Measurements from ENCODE around the gene AOAH. TPM values are rescaled to one million over a fixed set of nuclear protein-coding genes. Genes with fewer than 3 reads are reported as not detected.
A peak's percentile ranks its signal among the peaks of the same experiment; 100 is the strongest.

AOAH gene
- total RNA-seq, 1 donor from 2014 or later = not detected

DNA sequence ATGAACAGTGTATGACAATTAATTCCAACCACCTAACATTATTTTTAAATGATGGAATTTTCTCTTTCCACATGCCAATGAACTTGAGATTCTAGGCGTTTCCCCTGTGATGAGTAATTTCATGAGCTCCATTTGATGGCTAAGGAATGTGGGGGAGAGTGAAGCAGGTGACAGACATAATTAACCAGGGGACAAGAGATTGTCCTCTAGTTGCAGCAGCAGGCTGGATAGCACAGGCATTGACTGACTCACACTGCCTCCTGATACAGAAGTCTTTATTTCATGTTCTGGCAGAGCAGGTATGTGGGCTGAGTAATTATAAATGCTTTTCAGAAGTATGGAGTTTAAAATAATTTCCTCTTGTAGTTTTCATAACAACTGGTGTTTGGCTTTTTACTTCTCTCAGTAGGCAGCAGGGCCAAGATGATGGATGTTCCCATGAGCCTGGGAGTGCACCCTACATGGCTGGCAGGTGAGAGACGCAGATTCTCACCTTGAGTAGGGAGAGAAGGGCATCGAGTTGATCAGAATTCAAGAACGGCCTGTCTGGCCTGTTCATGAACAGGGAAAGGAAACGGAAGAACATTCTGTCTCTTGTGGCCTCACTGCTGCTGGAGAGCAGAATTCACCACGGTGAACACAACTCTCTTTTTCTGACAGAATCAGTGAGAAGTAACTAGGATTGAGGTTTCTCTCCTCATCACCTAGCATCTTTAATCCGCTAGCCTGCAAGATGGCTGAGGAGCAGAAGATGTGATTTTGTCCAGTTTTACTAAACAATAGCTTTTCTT lies 118.8 kb downstream of the AOAH start:
- DNase-seq (ENCODE audit: low read depth, low spot score) = no peak
- Mint-ChIP-seq H3K27me3 (ENCODE audit: low read depth) (no peaks in the 10 kb centered on the region), H3K27ac (ENCODE audit: unreplicated experiment) (no peak overlapping the region), H3K4me3 (no peak overlapping the region), H3K9me3 (no peaks in the 10 kb centered on the region), H3K4me1 (peaks cover 35% of the 10 kb centered on the region), H3K36me3 (ENCODE audit: low read depth) (no peaks in the 10 kb centered on the region)
- TF ChIP-seq, protein P1, sequence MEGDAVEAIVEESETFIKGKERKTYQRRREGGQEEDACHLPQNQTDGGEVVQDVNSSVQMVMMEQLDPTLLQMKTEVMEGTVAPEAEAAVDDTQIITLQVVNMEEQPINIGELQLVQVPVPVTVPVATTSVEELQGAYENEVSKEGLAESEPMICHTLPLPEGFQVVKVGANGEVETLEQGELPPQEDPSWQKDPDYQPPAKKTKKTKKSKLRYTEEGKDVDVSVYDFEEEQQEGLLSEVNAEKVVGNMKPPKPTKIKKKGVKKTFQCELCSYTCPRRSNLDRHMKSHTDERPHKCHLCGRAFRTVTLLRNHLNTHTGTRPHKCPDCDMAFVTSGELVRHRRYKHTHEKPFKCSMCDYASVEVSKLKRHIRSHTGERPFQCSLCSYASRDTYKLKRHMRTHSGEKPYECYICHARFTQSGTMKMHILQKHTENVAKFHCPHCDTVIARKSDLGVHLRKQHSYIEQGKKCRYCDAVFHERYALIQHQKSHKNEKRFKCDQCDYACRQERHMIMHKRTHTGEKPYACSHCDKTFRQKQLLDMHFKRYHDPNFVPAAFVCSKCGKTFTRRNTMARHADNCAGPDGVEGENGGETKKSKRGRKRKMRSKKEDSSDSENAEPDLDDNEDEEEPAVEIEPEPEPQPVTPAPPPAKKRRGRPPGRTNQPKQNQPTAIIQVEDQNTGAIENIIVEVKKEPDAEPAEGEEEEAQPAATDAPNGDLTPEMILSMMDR (conservative IDR thresholded peaks at IDR 0.05) = no peak

DNA sequence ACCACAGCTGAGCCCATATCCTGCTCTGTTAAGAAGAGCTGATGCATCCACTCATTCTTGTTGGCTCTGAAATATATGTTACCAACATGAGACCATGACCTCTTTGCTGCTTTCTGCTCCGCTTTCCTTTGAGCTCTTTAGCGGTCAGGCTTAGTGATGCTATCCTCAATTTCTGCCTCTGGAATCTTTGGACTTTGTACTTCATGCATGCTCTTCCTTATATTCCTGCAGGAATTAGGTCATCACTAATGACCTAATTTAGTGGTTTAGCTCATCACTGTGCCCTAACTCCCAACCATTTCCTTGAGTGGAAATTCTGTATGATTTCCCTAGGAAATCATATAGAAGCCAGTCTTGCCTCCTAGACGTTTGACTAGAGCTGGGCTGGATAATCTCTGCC lies 119.5 kb downstream of the AOAH start:
- no peaks in the 10 kb centered on the region for H3K36me3 Mint-ChIP-seq (ENCODE audit: low read depth)
- no peak overlapping the region for H3K27ac Mint-ChIP-seq (ENCODE audit: unreplicated experiment)
- no peak overlapping the region for H3K4me3 Mint-ChIP-seq
- H3K9me3 Mint-ChIP-seq = no peaks in the 10 kb centered on the region
- TF ChIP-seq, protein P1 (conservative IDR thresholded peaks at IDR 0.05) = no peak
- no peaks in the 10 kb centered on the region for H3K27me3 Mint-ChIP-seq (ENCODE audit: low read depth)
- H3K4me1 Mint-ChIP-seq = peaks cover 35% of the 10 kb centered on the region
- DNase-seq (ENCODE audit: low read depth, low spot score) = no peak

DNA sequence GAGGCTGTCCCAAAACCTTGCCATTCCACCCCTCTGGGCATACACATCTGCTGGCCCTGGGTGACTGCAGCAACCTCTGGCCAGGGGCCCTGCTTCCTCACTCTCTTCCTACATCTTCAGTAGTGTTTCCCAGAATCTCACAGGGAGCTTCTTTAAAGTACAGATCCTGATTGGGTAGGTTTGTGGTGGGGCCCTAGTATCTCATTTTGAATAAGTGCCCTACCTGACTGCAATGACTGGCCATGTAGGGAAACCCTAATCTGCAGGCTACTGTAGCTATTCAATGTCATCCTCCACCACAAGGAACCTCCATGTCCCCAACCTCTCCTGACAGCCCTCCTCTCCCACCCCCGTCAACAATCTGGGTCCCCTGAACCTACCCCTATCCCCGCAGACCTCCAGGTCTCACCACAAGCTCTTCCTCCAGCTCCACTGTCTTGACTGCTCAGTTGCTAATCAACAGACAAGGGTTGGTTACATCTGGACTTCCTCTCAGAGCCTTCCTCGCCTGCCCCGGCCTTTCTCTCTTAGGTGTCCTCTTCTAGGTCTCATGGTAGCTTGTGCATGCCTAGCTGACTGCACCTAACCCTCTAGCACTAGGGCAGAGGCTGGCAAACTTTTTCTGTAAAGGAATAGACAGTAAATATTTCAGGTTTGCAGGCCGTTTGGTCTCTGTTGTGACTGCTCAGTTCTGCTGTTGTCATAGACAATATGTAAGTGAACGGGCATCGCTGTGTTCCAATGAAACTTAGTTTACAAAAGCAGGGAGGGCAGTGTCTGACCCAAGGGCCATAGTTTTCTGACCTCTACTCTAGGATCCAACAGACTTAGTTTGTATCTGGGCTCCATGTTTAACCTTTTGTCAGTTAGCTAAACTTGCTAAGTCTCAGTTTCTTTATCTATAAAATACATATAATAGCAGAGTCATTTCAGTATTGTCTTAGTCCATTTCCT lies 121.1 kb downstream of the AOAH start:
- Mint-ChIP-seq H3K4me1 (peaks cover 35% of the 10 kb centered on the region), H3K4me3 (no peak overlapping the region), H3K27me3 (ENCODE audit: low read depth) (no peaks in the 10 kb centered on the region), H3K36me3 (ENCODE audit: low read depth) (no peaks in the 10 kb centered on the region), H3K27ac (ENCODE audit: unreplicated experiment) (peak overlapping the region; percentile 55), H3K9me3 (no peaks in the 10 kb centered on the region)
- TF ChIP-seq, protein P1 (conservative IDR thresholded peaks at IDR 0.05) = no peak
- DNase-seq (ENCODE audit: low read depth, low spot score) = no peak

DNA sequence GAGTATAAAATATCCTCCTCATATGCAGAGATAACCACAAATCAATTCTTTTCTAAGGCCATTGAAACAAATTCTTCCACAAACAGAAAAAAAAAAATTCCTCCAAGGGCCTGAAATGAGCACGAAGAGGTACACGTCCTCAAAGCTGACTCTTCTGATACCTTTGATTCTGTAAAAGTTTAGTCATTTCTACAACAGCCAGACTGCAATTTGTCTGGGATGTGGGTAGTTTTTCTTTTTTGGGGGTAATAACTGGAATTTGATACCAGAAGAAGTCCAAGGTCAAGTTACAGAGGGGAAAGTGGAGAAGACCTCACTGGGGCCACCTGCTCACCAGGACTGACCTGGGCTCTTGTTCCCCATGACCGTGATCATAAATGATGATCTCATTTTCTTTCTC lies 121.8 kb downstream of the AOAH start:
- no peaks in the 10 kb centered on the region for H3K36me3 Mint-ChIP-seq (ENCODE audit: low read depth)
- no peak overlapping the region for H3K4me3 Mint-ChIP-seq
- no peaks in the 10 kb centered on the region for H3K9me3 Mint-ChIP-seq
- H3K27me3 Mint-ChIP-seq (ENCODE audit: low read depth) = no peaks in the 10 kb centered on the region
- no peak overlapping the region for H3K27ac Mint-ChIP-seq (ENCODE audit: unreplicated experiment)
- TF ChIP-seq, protein P1 (conservative IDR thresholded peaks at IDR 0.05) = no peak
- peaks cover 28% of the 10 kb centered on the region for H3K4me1 Mint-ChIP-seq
- no peak for DNase-seq (ENCODE audit: low read depth, low spot score)

DNA sequence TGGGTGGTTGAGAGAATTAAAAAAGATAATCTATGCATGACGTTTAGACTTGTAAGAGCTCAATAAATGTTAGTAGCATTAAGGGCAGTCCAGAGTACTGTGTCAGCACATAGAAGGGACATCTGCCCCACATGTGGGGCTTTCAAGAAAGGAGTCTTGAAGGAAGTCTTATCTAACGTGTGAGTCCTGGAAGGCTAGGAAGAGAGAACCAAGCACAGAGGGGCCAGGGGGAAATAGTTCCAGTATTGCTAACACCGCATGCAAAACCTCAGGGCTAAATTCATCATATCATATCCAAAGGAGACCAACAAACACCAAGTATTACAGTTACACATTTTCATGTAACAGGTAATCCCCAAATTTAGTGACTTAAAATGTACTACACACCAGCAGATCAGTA lies 122.7 kb downstream of the AOAH start:
- TF ChIP-seq, protein P1 (conservative IDR thresholded peaks at IDR 0.05) = no peak
- H3K4me3 Mint-ChIP-seq = no peak overlapping the region
- H3K27me3 Mint-ChIP-seq (ENCODE audit: low read depth) = no peaks in the 10 kb centered on the region
- H3K4me1 Mint-ChIP-seq = peaks cover 19% of the 10 kb centered on the region
- no peak for DNase-seq (ENCODE audit: low read depth, low spot score)
- H3K9me3 Mint-ChIP-seq = no peaks in the 10 kb centered on the region
- no peaks in the 10 kb centered on the region for H3K36me3 Mint-ChIP-seq (ENCODE audit: low read depth)
- no peak overlapping the region for H3K27ac Mint-ChIP-seq (ENCODE audit: unreplicated experiment)
